H1 (cell line): Measurements from ENCODE around the gene STYK1. TPM values are rescaled to one million over a fixed set of nuclear protein-coding genes. Genes with fewer than 3 reads are reported as not detected.

Experiments used
- ASH2L ChIP-seq: fragments of 200-600, 300-600 bp; sonication (generic); IDR thresholded peaks from one replicate; pipeline ENCODE4 v1.7.1; 2017; ENCODE audit warnings: low read length
- BCL11A ChIP-seq, 2 experiments: IDR thresholded peaks; one replicate each; pipeline ENCODE4 v1.6.1; 2011; ENCODE audit warnings: low read depth in 2 of 2, low read length in 2 of 2, mild to moderate bottlenecking in 2 of 2
- CBX5 ChIP-seq: fragments of 300-800, 300-1000 bp; sonication (generic); IDR thresholded peaks from 2 replicates; pipeline ENCODE4 v1.7.1; 2016; ENCODE audit warnings: antibody characterized with exemption, low read length, low read depth
- CEBPB ChIP-seq: IDR thresholded peaks from 2 replicates; pipeline ENCODE4 v1.6.1; 2012; ENCODE audit warnings: low read depth, low read length
- EP300 ChIP-seq, 2 experiments: IDR thresholded peaks; 1 replicate in 1 of 2; 2 replicates in 1 of 2; pipeline ENCODE4 v1.6.1; 2011 to 2012; ENCODE audit warnings: low read depth in 2 of 2, low read length in 2 of 2, mild to moderate bottlenecking in 2 of 2, borderline replicate concordance in 1 of 2, inconsistent platforms in 1 of 2, moderate library complexity in 1 of 2
- GTF2F1 ChIP-seq: IDR thresholded peaks from 2 replicates; pipeline ENCODE4 v1.6.1; 2012; ENCODE audit warnings: low read depth, low read length, improper control_type of control experiment, borderline replicate concordance
- HDAC2 ChIP-seq, 2 experiments: fragments of 300-600 bp in 1 of 2; sonication (generic) in 1 of 2; IDR thresholded peaks; 2 replicates each; pipeline ENCODE4 v1.6.1; 2011 to 2012; ENCODE audit warnings: low read depth in 2 of 2, low read length in 2 of 2, mild to moderate bottlenecking in 2 of 2, moderate library complexity in 2 of 2, borderline replicate concordance in 1 of 2, inconsistent platforms in 1 of 2
- POLR2A ChIP-seq, 2 experiments: IDR thresholded peaks; 1 replicate in 1 of 2; 2 replicates in 1 of 2; pipeline ENCODE4 v1.6.1; 2011; ENCODE audit warnings: low read depth in 2 of 2, low read length in 2 of 2, mild to moderate bottlenecking in 2 of 2; ENCODE audit errors: control extremely low read depth in 1 of 2
- RXRA ChIP-seq: IDR thresholded peaks from 2 replicates; pipeline ENCODE4 v1.6.1; 2011; ENCODE audit warnings: low read depth, mild to moderate bottlenecking, low read length, moderate library complexity; ENCODE audit not compliant: insufficient read depth
- SAP30 ChIP-seq: fragments of 300-600 bp; sonication (generic); IDR thresholded peaks from 2 replicates; pipeline ENCODE4 v1.7.1; 2012; ENCODE audit warnings: low read length, moderate library complexity, mild to moderate bottlenecking, inconsistent platforms; ENCODE audit not compliant: insufficient read depth, insufficient replicate concordance
- SIN3A ChIP-seq, 2 experiments: IDR thresholded peaks in 1 of 2; conservative IDR thresholded peaks in 1 of 2; 2 replicates each; pipeline ENCODE4 v1.6.1; 2011 to 2012; ENCODE audit warnings: low read length in 2 of 2, improper control_type of control experiment in 1 of 2, low read depth in 1 of 2, mild to moderate bottlenecking in 1 of 2
- SIX5 ChIP-seq: IDR thresholded peaks from 2 replicates; pipeline ENCODE4 v1.6.1; 2011; ENCODE audit warnings: mild to moderate bottlenecking, low read depth, low read length
- SUZ12 ChIP-seq: fragments of 200-600 bp; sonication (generic); IDR thresholded peaks from 2 replicates; pipeline ENCODE4 v1.6.1; 2012; ENCODE audit warnings: mild to moderate bottlenecking, inconsistent platforms, low read length, moderate library complexity, mixed read lengths
- TAF7 ChIP-seq: optimal IDR thresholded peaks from 2 replicates; pipeline ENCODE3; 2011; ENCODE audit warnings: low read depth, mild to moderate bottlenecking, inconsistent platforms, low read length, moderate library complexity, borderline replicate concordance
- TCF12 ChIP-seq: IDR thresholded peaks from 2 replicates; pipeline ENCODE4 v1.6.1; 2011; ENCODE audit warnings: low read depth, mild to moderate bottlenecking, low read length
- TEAD4 ChIP-seq: IDR thresholded peaks from 2 replicates; pipeline ENCODE4 v1.6.1; 2012; ENCODE audit warnings: low read depth, low read length, inconsistent platforms, mixed read lengths
- ZNF274 ChIP-seq: IDR thresholded peaks from 2 replicates; pipeline ENCODE4 v1.7.0; 2012; ENCODE audit warnings: low read length, borderline replicate concordance; ENCODE audit errors: extremely low read depth
- polyA plus RNA-seq, 7 experiments: library from polyadenylated mRNA; depleted of rRNA in 3 of 7; stranded (reverse) in 5 of 7; unstranded in 2 of 7; fragments of >200 nt in 5 of 7; fragments of 200-250 nt in 2 of 7; gene quantifications; 1 replicate in 5 of 7; 2 replicates in 1 of 7; 4 replicates in 1 of 7; pipeline versions ENCODE4 v1.2.1 to v1.2.3, GENCODE V29; 2011 to 2013; ENCODE audit warnings: missing spikeins in 2 of 7, mixed read lengths in 2 of 7
- total RNA-seq: library from RNA; stranded (reverse); fragmentation: NEBNext Ultra II Directional; extraction: Animal tissue kit (Norgen Biotek cat#: 25700); gene quantifications from 2 replicates; pipeline ENCODE4 v1.2.1, GENCODE V29; 2021
- TF ChIP-seq, protein P1 (sequence below), 3 experiments: IDR thresholded peaks; 1 replicate in 2 of 3; 2 replicates in 1 of 3; pipeline versions ENCODE4 v1.5.1 to v1.6.1; 2011; ENCODE audit warnings: low read length in 3 of 3, mild to moderate bottlenecking in 3 of 3, inconsistent platforms in 2 of 3, low read depth in 1 of 3, moderate library complexity in 1 of 3; ENCODE audit not compliant: insufficient read depth in 1 of 3; ENCODE audit errors: control extremely low read depth in 1 of 3
- TF ChIP-seq, protein P2 (sequence below): IDR thresholded peaks from 2 replicates; pipeline ENCODE4 v1.6.1; 2011; ENCODE audit warnings: low read depth, mild to moderate bottlenecking, low read length; ENCODE audit not compliant: insufficient read depth
- TF ChIP-seq, protein P3 (sequence below): IDR thresholded peaks from 2 replicates; pipeline ENCODE4 v1.6.1; 2012; ENCODE audit warnings: inconsistent platforms

STYK1 gene
- total and polyA plus RNA-seq, 2 of the 8 experiments (the other 6 are each of a cell fraction or from before 2014, with no cell fraction given) = 0.38 to 1.1 TPM

DNA sequence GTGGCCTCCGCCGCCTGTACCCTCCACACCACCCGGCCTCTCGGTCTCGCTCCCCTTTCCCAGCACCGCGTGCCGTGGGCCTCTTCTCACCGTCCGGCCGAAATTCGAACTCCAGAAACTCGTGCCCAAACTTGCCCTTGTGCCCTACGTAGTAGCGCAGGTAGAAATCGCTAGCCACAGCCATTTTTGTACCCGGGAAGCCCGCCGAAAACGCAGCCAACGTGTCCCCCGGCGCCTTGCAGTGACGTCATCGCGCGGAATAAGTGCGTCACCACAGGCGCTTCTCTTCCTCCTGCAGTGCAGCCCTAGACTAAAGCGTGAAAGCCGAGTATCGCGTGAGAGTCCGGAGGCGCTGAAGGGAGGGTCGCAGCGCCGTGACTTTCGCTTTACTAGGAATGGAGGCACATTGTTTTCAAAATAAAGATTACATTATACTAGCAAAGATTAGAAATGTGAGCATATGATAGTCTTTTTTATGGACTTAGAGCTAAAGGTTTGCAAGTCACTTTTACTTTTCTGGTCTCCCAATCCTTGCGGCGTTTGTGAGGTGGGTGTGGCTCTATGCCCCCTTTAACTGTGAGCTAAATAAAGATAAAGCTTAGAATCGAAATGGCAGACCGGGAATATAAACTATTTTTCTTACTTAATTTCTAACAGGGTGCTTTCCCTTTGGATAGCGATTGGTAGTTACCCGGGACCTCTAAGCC, 60.4 kb downstream of the STYK1 start, which contains the start of gene MAGOHB (continued):
- TF ChIP-seq RXRA = no peak
- no peak for TF ChIP-seq TEAD4
- peak; percentile 100 for TF ChIP-seq ASH2L
- peak; percentile 88 for TF ChIP-seq TAF7
- TF ChIP-seq CEBPB = no peak
- TF ChIP-seq, protein P1, sequence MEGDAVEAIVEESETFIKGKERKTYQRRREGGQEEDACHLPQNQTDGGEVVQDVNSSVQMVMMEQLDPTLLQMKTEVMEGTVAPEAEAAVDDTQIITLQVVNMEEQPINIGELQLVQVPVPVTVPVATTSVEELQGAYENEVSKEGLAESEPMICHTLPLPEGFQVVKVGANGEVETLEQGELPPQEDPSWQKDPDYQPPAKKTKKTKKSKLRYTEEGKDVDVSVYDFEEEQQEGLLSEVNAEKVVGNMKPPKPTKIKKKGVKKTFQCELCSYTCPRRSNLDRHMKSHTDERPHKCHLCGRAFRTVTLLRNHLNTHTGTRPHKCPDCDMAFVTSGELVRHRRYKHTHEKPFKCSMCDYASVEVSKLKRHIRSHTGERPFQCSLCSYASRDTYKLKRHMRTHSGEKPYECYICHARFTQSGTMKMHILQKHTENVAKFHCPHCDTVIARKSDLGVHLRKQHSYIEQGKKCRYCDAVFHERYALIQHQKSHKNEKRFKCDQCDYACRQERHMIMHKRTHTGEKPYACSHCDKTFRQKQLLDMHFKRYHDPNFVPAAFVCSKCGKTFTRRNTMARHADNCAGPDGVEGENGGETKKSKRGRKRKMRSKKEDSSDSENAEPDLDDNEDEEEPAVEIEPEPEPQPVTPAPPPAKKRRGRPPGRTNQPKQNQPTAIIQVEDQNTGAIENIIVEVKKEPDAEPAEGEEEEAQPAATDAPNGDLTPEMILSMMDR (IDR thresholded peaks at IDR 0.05; ENCODE audit: control extremely low read depth in 1 of 3, insufficient read depth in 1 of 3, low read depth in 1 of 3, low read length in 3 of 3) = no peak
- TF ChIP-seq TCF12 = no peak
- no peak for TF ChIP-seq SIX5
- TF ChIP-seq POLR2A (IDR thresholded peaks at IDR 0.05; ENCODE audit: control extremely low read depth in 1 of 2, low read depth in 2 of 2, low read length in 2 of 2) = peak; percentile 85 to 91; a peak in 2 of 3 replicates
- no peak for TF ChIP-seq BCL11A (IDR thresholded peaks at IDR 0.05; ENCODE audit: low read depth in 2 of 2, low read length in 2 of 2)
- no peak for TF ChIP-seq ZNF274
- no peak for TF ChIP-seq SUZ12
- peak; percentile 54; the same call in 1 of the 2 replicates for TF ChIP-seq GTF2F1
- TF ChIP-seq SAP30 = no peak
- TF ChIP-seq EP300 (IDR thresholded peaks at IDR 0.05; ENCODE audit: borderline replicate concordance in 1 of 2, low read depth in 2 of 2, low read length in 2 of 2) = peak in 1 of 2 experiments; percentile 76; a peak in 1 of 3 replicates
- TF ChIP-seq HDAC2 (IDR thresholded peaks at IDR 0.05; ENCODE audit: borderline replicate concordance in 1 of 2, low read depth in 2 of 2, low read length in 2 of 2) = no peak
- TF ChIP-seq, protein P2, sequence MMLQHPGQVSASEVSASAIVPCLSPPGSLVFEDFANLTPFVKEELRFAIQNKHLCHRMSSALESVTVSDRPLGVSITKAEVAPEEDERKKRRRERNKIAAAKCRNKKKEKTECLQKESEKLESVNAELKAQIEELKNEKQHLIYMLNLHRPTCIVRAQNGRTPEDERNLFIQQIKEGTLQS = peak; percentile 93
- no peak for TF ChIP-seq CBX5
- TF ChIP-seq, protein P3, sequence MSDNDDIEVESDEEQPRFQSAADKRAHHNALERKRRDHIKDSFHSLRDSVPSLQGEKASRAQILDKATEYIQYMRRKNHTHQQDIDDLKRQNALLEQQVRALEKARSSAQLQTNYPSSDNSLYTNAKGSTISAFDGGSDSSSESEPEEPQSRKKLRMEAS = peak; percentile 95
- peak in 1 of 2 experiments; percentile 93; a peak in 2 of 4 replicates for TF ChIP-seq SIN3A (conservative IDR thresholded peaks at IDR 0.05 in 1 of 2, IDR thresholded peaks at IDR 0.05 in 1 of 2; ENCODE audit: low read depth in 1 of 2, low read length in 2 of 2)
